Activated naive CD4-positive, alpha-beta T cell (primary cell): ENCODE data around the gene RBM19.

Experiments used
- DNase-seq, 4 experiments: peaks; one replicate each; lab custom pipeline; 2025; lab: John Stamatoyannopoulos, UW

RBM19 gene

DNA sequence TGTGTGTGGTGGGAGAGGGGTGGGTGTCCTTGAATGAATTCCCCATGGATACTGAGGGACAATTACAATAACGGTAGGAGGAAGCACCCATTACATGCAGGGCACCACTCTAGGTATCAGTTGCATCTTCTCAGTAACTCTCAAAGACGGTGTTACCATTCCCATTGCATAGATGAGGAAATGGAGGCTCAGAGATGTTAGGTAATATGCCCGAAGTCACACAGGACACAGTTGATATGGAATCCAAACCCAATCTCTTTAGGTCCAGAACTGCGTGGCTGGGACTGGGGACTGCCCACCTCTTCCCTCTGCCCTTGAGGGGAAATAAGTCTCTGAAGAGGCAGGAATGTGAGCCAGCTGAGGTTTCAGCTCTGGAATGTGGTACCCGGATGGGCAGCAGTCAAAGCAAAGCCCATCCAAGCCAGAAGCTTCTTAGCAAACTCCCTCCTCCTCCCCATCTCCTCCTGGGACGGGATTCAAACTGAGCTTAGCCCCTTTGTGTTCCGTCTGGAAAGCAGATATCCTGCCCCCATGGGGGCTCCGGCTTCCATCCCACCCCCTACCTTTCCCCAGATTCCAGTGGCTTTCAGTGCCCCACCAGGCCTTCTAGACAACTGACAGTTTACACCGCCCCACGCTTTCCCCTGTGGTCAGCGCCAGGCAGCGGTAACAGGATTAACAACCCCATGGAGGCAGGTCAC lies 187.5 kb downstream of the RBM19 start:
- DNase-seq: no peak

DNA sequence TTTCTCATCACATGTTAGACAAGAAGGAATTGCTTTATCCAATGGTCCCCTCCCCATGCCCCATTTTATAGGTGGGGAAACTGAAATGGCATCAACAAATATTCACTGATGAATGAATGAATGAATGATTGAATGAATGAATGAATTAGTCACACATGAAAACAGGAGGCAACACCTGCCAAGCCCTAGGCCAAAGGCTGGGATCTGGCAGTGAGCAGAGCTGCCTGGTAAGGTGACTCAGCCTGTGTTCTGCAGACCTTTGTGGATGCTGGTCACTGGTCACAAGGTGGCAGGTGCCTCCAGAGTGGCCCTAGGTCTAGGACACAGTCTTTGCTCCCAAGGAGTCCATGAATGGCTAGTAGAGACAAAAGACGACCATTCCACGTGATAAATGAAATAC lies 188.4 kb downstream of the RBM19 start:
- DNase-seq: no peak

DNA sequence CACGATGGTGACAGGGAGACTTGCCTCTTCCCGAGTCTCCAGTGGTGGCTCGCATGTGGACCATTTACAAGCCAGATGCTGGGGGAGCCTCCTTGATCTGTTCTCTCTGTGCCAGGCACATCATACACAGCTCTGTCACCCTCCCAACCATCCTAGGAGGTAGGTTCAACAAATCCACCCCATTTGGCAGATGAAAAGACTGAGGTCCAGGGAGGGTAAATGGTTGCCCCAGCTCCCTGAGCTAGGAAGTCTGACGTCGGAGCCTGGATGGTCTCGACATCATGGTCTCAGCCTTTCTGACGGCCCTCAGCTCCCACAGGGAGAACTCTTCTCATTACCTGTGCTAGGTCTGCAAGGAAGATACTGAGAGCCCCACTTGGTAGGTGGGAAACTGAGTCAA lies 189.6 kb downstream of the RBM19 start:
- no peak for DNase-seq

DNA sequence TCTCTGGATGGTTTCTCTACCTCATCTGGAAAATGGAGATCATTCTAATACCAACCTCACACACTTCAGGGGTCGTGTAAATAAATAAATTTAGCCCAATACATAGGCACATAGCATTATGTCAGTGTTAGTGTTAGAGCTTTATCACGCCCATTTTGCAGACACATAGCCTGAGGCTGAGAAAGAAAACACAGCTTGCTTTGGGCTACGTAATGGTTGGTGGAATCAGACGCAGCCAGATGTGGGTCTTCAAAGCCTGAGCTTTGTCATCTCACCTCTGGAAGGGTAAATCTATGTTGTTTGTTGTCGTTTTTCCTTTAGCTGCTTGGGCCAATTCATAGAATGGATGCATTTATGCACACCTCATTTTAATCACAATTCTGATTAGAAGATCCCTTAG lies 191.6 kb downstream of the RBM19 start:
- DNase-seq: no peak

DNA sequence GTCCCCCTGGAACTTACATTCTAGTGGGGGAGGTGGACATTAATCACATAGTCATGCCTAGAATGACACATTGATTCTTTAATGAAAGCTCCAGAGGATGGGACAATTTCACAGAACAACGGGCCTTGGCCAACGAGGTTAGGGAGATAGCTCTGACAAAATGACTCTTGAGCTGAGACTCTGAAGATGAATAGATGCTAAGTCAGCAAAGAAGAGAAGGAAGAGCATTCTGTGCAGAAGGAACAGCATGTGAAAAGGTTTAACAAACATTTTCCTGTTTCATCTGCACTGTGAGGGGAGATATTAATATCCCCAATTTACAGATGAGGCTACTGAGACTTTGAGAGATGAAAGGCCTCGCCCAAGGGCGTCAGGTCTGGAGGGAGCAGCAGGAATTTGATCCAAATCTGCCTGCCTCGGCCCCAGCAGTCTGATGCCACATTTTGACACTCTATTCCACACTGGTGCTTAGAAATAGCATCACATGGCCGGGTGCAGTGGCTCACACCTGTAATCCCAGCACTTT lies 193.6 kb downstream of the RBM19 start:
- no peak for DNase-seq

DNA sequence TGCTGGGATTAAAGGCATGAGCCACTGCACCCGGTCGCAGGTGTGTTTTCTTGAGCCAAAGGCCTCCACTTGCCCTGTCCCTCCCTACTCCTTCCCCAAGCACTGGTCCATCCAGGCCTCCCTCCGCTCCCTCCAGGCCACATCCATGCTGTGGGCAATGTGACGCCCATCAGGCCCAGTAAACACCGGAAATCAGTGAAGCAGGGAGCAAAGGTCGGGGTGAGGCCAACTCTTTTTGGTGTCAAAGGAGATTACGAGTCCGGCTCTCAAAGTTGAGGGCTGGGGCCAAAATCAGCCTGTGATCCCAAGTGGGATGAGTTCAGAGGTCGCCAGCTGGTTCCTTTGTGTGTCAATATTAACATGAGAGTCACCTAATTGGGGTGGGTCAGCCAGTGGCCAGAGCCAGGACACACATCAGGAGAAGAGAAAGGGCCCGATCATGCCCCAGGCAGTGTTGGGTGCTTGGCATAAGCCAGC lies 195.7 kb downstream of the RBM19 start:
- no peak for DNase-seq

DNA sequence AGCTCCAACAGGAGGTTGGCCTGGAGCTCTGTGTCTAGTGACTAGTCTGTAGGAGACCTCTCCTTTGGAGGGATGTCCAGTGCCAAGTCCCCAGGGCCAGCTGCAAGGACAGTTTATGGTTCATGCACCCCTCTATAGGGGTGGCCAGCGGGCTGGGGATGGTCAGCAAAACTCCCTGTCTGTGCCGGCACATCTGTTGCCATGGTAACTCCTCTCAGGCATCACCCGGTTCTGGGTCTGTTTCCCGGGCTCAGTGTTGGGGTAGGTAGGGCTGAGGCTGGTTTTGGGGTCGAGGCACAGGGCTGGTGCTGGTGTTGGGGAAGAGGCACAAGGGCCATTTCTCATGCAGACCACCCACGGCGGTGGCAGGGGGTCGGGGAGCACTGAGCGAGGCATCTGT lies 196.8 kb downstream of the RBM19 start:
- no peak for DNase-seq

DNA sequence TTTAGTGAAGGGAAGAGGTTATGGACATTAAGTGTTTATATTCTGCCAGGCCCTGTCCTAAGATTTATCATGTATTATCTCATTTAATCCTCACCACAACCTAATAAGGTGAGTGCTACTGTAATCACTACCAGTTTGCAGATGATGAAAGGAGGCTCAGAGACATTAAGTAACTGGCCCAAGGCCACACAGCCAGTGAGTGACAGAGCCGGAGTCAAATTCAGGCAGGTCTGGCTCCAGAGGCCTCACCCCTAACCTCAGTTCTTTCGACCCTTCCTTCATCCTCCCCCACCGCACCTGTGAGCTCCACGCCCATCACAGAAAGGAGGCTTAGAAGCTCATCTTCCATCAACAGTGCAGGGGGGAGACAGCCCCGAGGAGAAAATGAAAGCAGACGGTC lies 197.3 kb downstream of the RBM19 start:
- DNase-seq: no peak

DNA sequence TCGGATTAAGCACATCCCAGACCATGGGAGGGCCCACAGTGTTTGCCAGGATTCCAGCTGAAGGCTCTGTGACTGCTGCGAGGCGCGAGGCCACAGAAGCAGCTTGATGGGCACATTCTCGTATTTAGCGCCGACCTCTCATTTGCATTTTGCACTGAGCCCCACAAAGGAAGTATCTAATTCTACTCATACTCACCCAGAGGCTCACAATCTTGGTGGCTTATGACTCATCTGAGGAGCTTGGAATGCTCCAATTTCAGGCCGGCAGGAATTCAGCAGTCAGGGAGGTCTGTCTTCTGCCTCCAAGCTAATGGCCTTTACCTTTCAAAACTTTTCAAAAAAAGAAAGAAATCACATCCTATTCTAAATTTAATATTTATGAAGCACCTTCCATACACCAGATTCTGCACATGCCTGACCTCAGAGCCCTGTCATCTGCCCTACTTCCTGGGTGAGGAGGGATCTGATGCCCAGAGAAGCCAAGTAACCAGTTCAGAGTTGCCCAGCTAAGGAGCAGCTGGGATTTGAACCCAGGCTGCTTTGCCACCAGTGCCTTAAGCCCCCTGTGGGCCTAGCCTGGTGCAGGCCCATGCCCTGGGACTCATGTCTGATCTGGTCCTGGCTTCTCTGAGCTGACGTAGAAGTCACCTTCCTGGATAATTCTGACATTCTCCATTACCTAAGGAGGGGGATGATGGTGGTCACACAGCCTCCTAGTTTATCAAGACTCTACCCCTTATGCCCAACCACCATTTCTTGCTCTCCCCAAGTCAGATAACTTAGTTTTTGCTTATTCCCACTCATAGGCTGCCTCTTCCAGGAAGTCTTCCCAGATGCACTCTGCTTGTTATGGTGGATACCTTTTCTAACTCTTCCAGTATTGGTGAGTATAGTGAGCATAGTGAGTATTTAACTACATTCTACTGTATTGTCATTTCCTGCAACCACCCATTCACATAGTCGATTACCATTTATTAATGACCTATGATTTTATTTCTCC lies 198.9 kb downstream of the RBM19 start:
- no peak for DNase-seq
